Upper lobe of left lung (tissue), 4 donors: Measurements from ENCODE around the gene ZNF57.

Source experiments
- EP300 ChIP-seq, 4 donors: sonication (generic); formaldehyde crosslinking; IDR thresholded peaks; one replicate each; pipeline ENCODE4 v1.5.1; 2017; ENCODE audit warnings: antibody characterized with exemption in 4 of 4, control low read depth in 2 of 4
- POLR2A ChIP-seq, 4 donors: fragments of 450-650 bp; IDR thresholded peaks; one replicate each; pipeline ENCODE4 v1.5.1; 2016 to 2017; ENCODE audit warnings: antibody characterized with exemption in 4 of 4, mild to moderate bottlenecking in 2 of 4
- POLR2AphosphoS5 ChIP-seq, 2 donors: sonication (generic); formaldehyde crosslinking; IDR thresholded peaks; one replicate each; pipeline ENCODE4 v1.5.1; 2017; ENCODE audit warnings: antibody characterized with exemption in 2 of 2
- TF ChIP-seq, protein P1 (sequence below), 6 experiments: fragments of 450-650 bp in 4 of 6; fragments of 200-600 bp in 2 of 6; sonication (generic) in 2 of 6; IDR thresholded peaks; one replicate each; pipeline ENCODE4 v1.5.1; 2016 to 2019; ENCODE audit warnings: antibody characterized with exemption in 6 of 6

DNA sequence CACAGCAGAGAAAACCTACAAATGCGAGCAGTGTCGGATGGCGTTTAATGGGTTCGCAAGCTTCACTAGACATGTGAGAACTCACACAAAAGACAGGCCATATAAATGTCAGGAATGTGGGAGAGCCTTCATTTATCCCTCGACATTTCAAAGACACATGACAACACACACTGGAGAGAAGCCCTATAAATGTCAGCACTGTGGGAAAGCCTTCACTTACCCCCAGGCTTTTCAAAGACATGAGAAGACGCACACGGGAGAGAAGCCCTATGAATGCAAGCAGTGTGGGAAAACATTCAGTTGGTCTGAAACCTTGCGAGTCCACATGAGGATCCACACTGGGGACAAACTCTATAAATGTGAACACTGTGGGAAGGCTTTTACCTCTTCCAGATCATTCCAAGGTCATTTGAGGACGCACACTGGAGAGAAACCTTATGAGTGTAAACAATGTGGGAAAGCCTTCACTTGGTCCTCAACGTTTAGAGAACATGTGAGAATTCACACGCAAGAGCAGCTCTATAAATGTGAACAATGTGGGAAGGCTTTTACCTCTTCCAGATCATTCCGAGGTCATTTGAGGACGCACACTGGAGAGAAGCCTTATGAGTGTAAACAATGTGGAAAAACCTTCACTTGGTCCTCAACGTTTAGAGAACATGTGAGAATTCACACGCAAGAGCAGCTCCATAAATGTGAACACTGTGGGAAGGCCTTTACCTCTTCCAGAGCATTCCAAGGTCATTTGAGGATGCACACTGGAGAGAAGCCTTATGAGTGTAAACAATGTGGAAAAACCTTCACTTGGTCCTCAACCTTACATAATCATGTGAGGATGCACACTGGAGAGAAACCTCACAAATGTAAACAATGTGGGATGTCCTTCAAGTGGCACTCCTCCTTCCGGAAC lies 16.8 kb downstream of the ZNF57 start:
- TF ChIP-seq EP300 (IDR thresholded peaks at IDR 0.05) (no peak), POLR2AphosphoS5 (IDR thresholded peaks at IDR 0.05) (no peak), POLR2A (IDR thresholded peaks at IDR 0.05) (no peak)
- TF ChIP-seq, protein P1, sequence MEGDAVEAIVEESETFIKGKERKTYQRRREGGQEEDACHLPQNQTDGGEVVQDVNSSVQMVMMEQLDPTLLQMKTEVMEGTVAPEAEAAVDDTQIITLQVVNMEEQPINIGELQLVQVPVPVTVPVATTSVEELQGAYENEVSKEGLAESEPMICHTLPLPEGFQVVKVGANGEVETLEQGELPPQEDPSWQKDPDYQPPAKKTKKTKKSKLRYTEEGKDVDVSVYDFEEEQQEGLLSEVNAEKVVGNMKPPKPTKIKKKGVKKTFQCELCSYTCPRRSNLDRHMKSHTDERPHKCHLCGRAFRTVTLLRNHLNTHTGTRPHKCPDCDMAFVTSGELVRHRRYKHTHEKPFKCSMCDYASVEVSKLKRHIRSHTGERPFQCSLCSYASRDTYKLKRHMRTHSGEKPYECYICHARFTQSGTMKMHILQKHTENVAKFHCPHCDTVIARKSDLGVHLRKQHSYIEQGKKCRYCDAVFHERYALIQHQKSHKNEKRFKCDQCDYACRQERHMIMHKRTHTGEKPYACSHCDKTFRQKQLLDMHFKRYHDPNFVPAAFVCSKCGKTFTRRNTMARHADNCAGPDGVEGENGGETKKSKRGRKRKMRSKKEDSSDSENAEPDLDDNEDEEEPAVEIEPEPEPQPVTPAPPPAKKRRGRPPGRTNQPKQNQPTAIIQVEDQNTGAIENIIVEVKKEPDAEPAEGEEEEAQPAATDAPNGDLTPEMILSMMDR (IDR thresholded peaks at IDR 0.05) = no peak
